HG03039 (cell line): ENCODE measurements around the gene UNC119B.
A peak's percentile ranks its signal among the peaks of the same experiment; 100 is the strongest.
"Not testable (repeated sequence)": the region's sequence is repeated elsewhere in the genome, so short reads cannot be mapped to it uniquely, and the experiment has no call there.

ENCODE experiments used
- ATAC-seq: cut with Tn5 transposase; IDR thresholded peaks from one replicate; pipeline ENCODE4 v1.9.1; 2021; ENCODE audit warnings: mild to moderate bottlenecking, moderate library complexity; ENCODE audit not compliant: unreplicated experiment

The UNC119B gene

GRCh38 chr12:120710031-120710804 is at the start of gene UNC119B:
Gene UNC119B, plus strand, starts transcription at chr12:120710458. Its CDS starts 17 bp downstream, at chr12:120710475.
- peak; percentile 66 for ATAC-seq

- ATAC-seq = no peak
Measured at GRCh38 chr12:120661432-120661831, 48.8 kb upstream of the UNC119B start.

DNA sequence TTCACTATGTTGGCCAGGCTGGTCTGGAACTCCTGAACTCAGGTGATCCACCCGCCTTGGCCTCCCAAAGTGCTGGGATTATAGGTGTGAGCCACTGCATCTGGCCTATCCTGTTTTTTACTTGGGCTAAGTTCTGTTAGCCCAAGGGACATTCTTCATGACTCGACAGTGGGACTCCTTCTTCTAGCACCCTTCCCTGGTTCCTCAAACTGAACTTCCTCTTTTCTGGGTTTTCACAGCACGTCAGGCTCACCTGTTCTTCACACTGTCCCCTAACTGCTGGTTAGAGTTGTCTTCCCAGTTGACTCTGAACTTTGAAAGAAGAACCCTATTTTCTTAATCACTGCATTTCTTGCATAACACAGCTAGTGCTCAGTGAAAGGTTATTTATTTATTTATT is 47.4 kb upstream of the UNC119B start:
- ATAC-seq = no peak

GRCh38 chr12:120663741-120664140 is 46.5 kb upstream of the UNC119B start:
- no peak for ATAC-seq

GRCh38 chr12:120666571-120667390 is 43.5 kb upstream of the UNC119B start:
- no peak for ATAC-seq

DNA sequence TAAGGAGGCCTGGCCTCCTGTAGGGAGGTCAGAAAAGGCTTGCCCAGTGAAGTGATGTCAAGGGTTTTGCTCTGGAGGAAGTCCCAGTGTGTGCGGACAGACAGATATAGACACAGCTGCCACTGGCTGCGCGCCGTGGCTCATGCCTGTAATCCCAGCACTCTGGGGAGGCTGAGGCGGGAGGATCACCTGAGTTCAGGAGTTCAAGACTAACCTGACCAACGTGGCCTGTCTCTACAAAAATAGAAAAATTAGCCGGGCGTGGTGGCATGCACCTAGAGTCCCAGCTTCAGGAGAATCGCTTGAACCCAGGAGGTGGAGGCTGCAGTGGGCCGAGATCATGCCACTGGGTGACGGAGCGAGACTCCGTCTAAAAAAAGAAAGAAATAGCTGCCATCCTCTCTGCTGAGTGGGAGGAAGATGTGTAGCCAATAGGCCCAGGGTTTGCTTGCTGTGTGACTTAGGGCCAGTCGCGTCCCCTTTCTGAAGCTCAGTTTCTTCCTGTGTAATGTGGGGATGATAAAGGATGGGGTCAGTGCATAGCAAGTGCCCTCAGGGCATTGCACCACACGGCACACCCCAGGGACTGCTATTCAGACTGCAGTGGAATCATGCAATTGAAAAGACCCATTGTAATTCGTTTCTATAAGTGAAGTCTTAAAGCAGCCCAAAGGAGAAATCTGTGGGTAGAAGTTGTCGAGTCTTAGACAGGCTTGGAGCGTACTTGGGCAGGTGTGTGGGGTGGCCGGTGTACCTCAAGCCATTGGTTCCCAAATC is 42.0 kb upstream of the UNC119B start:
- no peak for ATAC-seq

DNA sequence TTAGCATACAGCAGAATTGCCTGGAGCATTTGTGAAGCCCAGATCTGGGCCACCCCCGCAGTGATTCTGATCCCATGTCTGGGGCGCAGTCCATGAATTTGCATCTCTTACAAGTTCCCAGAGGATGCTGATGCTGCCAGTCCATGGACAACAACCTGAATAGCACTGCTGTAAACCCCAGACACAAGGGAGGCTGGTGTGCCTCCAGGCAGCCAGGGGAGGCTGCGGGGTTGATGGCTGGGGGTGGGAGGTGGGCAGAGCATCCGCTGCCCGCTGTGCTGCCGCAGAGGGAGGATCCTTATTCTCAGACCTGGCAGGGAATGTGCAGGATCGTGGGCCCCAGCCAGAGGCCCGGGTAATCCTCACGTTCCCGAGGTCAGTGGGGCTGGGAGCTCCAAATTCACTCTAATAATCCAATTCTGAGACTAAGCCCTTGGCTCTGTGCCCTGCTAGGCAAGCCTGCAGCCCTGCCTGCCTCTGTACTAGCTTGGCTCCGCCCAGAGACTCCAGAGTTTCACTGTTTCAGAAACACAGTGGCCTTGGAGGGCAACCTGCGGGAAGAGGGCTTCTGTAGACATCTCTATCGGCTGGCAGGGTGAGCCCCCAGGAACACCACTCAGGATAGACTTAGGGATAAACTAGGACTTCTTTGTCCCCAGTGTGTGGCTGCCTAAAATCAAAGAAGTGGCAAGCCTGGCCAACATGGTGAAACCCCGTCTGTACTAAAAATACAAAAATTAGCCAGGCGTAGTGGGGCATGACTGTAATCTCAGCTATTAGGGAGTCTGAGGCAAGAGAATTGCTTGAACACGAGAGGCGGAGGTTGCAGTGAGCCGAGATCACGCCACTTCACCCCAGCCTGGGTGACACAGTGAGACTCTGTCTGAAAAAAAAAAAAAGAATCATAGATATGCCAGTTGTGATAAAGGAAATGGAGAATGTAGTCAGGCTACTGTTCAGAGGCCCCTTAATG is 41.1 kb upstream of the UNC119B start:
- no peak for ATAC-seq

- not testable (repeated sequence) for ATAC-seq
Measured at GRCh38 chr12:120670237-120670636, 40.0 kb upstream of the UNC119B start.

DNA sequence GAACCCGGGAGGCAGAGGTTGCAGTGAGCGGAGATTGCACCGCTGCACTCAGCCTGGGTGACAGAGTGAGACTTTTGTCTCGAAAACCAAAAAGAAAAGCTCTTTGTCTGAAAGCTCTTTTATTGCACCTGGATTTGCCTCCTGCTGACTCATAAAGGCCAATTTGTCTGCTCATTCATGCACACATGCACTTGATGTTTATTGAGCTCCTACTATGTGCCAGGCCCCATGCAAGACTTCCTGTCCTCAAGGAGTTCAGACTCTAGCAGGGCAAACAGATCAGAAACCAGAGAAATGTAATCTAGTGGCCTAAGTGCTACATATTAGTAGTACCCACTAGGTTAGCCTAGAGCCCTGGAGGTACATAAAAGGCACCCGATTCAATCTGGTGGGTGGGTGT is 39.6 kb upstream of the UNC119B start:
- no peak for ATAC-seq

DNA sequence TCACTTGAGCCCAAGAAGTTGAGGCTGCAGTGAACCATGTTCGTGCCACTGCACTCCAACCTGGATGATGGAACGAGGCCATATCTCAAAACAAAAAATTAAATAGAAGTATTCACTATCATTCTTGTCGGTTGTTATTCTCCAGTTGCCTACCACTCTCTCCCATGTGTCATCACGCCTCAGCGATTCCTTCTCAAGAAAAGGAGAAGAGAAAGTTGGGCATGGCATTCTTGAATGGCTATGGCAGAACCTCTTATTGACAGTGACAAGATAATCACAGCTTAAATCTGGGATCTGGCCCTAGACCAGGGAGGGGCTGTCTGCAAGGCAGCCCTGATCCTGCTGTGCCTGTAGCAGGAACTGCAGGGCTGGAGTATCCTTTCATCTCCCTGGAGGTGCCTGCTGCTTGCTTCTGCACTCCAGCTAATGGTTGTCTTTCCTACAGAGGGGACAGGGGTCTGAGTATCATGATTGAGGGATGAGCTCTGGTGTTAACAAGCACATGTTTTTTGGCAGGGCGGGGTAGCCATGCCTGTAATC is 36.1 kb upstream of the UNC119B start:
- ATAC-seq = no peak

DNA sequence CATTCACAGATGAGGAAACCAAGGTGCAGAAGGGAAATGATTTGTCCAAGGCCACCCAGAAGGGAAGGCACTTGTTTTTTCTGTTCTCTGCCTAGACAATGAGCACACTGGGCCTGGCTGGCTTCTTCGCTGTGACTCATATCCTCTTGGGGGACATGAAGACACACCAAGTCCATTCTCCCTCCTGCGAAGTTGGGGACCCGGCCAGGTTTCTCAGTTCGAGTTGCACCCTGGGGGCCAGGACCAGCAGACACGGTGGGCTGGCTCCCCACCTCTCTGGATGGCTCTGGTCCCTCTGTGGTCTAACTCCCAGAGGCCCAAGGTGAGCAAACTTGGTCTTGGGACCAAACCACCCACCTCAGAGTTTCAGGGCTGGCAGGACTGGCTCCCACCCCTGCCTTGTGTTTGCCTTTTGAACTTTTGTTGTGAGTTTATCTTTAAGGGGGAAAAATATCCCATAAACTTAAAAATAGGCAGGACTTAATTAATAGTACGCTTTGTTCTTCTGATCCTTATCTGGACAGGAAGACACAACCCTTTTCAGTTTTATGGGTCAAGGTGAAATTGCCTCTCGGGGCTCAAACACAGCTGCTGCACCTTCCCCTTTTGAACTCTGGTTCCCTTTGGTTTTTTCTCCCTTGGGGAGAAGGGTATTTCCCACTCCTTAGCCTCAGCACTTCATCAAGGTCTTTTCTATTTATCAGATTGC is 32.3 kb upstream of the UNC119B start:
- no peak for ATAC-seq

DNA sequence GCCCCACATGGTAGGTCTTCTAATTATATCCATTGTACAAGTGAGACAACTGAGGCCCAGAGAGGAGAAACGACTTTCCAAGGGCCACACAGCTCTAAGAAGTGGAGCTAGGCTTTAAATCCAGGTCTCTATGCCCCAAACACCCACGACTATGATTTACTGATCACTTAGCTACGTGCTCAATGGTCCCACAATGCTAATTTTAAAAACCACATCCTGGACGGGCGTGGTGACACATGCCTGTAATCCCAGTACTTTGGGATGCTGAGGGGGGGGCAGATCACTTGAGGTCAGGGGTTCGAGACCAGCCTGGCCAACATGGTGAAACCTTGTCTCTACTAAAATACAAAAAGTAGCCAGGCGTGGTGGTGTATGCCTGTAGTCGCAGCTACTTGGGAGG is 31.7 kb upstream of the UNC119B start:
- no peak for ATAC-seq

DNA sequence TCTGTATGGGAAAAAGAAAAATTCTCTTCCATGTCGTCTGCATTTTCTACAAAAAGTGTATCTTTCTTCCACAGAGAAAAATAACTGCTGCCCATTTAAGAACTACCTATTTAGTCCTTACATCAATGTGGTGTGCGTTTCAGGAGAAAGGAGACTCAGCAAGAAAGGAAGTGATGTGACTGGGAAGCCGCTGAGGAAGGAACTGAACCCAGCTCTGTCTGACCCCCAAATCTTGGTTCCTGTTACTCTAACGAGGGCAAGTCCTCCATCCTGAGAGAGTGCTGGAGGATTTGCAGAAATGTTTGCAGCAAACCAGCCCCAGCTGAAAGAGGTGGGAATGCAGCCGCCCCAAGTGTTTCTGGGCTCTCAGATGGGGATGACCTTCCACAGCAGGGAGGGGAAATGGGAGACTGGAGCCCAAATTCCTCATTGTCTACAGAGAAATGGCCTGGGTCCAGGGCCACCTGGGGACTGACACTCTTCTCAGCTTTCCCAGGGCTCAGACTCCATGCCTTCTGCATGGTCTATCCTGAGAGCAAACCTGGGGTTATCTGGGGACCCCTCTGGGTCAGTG is 30.0 kb upstream of the UNC119B start:
- ATAC-seq = no peak

- no peak for ATAC-seq
Measured at GRCh38 chr12:120684523-120684932, 25.7 kb upstream of the UNC119B start.

DNA sequence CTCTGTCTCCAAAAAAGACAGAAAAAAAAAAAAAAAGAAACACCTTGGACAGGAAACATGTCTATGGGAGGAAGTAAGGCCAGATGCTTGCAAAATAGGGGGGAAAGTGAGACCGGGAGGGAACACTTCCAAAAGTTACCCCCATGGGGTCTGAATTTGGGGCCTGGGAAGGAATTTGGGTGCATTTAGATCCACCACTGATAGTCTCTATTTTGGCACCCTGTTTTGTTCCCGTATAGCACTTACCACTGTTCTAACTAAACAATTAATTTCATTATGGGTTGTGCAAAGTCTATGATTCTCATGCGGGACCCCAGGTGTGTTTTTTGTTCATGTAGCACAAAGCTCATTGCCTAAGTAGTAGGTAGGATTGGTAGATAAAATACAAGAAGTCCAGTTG is 24.7 kb upstream of the UNC119B start:
- no peak for ATAC-seq

DNA sequence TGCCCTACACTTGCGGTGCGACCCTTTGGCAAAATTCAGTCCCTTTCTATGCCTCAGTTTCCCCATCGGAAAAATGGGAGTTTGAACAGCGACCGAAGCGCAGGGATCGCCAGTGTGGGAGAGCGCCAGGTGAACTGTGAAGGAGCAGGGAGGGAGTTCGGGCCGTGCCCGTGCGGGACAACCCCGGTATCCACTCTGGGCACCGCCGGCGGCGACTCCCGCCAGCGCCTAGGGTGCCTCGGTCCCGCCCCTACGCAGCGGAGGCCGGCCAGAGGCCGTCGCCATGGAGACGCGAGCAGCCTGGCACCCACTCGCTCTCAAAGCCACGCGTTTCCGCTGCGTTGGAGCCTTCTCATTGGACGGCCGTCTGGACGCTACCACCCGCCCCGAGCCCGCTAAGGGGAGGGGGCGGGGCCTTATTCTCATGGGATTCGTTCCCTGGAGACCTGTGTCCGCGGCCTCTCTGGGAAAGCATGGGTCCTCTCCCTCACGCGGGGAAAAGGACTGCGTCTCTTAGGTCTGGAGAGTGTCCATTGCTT is 24.0 kb upstream of the UNC119B start:
- peak; percentile 77 for ATAC-seq

DNA sequence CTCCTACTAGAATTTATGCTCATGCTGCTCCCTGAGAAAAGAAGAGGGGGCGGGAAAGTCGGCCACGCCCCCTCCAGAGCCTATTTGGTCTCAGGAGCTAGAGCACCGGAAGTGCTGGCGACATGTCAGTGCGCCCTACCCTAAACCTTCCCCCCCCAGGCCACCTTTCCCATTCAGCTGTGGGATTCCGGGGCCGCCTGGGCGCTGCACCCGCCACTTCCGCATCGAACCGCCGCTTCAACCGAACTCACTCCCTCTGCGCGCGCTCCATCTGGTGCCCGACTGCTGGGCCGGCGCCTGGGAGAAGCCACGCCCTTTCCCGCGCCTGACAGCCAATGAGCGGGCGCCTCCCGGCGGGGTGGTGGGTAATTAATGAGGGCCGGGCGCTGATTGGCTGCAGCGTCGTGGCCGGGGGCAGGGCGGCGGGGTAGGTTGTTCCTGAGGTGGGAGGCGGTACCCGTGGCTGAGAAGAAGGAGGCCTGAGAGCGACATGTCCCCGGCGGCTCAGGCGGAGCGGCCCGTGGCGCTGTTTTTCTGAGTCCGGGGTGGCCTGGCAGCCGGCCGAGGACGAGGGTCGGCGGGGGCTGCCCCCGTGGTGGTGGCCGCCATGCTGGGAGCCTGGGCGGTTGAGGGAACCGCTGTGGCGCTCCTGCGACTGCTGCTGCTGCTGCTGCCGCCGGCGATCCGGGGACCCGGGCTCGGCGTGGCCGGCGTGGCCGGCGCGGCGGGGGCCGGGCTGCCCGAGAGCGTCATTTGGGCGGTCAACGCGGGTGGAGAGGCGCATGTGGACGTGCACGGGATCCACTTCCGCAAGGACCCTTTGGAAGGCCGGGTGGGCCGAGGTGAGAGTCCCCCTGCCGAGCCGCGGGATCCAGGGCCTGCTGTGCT is 23.3 kb upstream of the UNC119B start, which contains the start of gene MLEC:
MLEC (plus strand) TSS at position 460 of the 888 bp plus-strand sequence; CDS start at position 608, 148 bp downstream.
- ATAC-seq = peak; percentile 65
